ENCODE measurements around the gene CRIM1. TPM values are rescaled to one million over a fixed set of nuclear protein-coding genes. Genes with fewer than 3 reads are reported as not detected.

The CRIM1 gene
- total RNA-seq, 4 donors from 2014 or later, result 73.7 to 134 (median 80.7) TPM

DNA sequence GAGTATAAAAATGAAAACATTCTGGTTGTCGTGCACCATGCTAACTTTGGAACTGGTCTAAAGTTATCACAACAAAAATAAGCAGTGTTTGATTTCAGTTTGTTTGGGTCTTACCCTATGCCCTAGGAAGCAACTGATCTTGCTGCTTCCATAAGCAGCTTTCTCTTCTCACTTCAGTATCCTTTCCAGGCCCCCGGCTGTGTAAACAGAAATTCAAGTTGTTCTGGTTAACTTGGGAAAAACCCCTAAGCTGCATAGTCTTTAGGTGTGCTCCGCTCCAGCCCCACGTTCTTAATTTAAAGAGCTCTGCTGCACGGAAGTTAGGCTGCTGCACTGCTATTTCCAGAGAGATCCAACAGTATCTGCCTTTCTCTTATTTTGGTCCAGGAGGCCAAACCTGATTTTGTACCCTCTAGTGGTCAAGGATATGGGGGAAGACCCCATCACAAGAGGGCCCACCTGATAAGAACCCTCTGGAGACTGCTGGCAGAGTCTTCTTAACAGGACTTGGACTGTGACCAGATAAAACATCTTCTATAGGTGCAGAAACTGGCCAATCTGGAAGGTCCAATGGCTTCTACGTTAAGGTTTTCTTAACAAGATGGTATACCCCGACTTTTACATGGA is 173.3 kb downstream of the CRIM1 start:
- no peaks in the 10 kb centered on the region for H3K27me3 ChIP-seq
- intact Hi-C loops (cut with DNase I; ENCODE audit: low total_unique reads) (no loop called here), in situ Hi-C loops (cut with MboI; ENCODE audit: low pct_ligation_motif_present in 1 of 4, low pct_unique_long_range_greater_than_20kb in 1 of 4, low sequenced_read_pairs in 3 of 4) (no loop called here)
- H3K27ac ChIP-seq, result no peak overlapping the region
- TF ChIP-seq POLR2A (IDR thresholded peaks at IDR 0.05) (no peak), POLR2AphosphoS5 (IDR thresholded peaks at IDR 0.05) (no peak), EP300 (IDR thresholded peaks at IDR 0.05; ENCODE audit: low read depth) (no peak)
- TF ChIP-seq, protein P1, sequence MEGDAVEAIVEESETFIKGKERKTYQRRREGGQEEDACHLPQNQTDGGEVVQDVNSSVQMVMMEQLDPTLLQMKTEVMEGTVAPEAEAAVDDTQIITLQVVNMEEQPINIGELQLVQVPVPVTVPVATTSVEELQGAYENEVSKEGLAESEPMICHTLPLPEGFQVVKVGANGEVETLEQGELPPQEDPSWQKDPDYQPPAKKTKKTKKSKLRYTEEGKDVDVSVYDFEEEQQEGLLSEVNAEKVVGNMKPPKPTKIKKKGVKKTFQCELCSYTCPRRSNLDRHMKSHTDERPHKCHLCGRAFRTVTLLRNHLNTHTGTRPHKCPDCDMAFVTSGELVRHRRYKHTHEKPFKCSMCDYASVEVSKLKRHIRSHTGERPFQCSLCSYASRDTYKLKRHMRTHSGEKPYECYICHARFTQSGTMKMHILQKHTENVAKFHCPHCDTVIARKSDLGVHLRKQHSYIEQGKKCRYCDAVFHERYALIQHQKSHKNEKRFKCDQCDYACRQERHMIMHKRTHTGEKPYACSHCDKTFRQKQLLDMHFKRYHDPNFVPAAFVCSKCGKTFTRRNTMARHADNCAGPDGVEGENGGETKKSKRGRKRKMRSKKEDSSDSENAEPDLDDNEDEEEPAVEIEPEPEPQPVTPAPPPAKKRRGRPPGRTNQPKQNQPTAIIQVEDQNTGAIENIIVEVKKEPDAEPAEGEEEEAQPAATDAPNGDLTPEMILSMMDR (IDR thresholded peaks at IDR 0.05), result no peak
- no peak for DNase-seq
- no peak overlapping the region for H3K4me3 ChIP-seq
- no peaks in the 10 kb centered on the region for H3K36me3 ChIP-seq
- 89 to 92% methylated on average over 5 to 7 of the region's 7 CpGs for WGBS, 2 donors (ENCODE audit: low coverage in 1 of 2)
- no peaks in the 10 kb centered on the region for H3K4me1 ChIP-seq
- no peaks in the 10 kb centered on the region for H3K9me3 ChIP-seq

DNA sequence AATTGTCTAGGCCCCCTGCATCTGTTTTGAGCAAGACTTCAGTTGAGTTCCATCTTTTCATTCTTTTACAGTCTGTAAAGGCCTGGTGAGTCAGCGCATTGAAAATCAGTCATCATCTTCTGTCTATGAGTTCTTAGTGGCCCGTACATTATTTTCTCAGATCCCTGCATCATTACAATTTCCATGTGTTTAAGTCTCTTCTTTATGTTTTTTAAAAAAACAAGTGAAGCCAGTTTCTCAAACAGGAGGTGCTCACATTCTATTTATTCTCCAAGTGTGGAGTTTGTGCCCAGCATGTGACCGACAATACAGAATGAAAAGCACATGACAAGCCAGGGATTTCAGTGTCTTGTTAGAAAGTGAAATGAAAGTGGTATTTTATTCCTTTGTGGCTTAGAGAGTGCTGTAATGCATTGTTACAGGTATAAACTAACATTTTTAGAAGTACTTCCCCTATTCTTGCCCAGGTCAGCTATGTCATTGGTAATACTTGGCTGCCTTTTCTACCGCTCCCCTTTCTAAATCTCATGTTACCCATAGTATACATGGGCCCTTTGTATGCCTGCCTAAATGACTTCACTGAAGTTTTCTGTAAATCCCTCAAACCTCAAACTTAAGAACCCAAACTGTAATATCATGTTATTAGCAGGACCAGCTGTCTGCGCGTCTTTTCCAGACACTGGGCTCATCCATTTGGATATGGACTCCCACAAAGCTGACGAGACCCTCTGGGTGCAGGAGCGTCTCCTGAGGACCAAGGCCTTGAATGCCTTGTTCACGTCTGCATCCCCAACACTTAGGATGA is 174.8 kb downstream of the CRIM1 start:
- Histone ChIP-seq H3K27ac (no peak overlapping the region), H3K4me1 (no peaks in the 10 kb centered on the region)

DNA sequence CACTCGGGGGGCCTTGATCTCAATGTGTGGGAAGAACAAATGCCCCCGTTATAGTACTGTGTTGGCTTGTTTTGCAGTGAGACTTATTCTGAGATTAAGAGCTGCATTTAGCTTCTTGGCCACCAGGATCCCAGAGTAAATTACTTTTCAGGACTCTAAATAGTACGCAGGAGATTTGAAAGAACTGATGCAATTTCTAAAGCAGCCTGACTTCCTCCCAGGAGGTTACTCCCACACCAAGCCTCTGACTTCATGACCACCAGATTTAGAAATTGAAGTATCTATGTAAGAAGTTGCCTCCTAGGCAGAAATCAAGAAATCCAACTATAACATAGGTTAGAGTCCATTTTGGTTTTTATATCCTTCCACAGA is 175.4 kb downstream of the CRIM1 start:
- H3K9me3 ChIP-seq, result no peaks in the 10 kb centered on the region
- H3K27me3 ChIP-seq, result no peaks in the 10 kb centered on the region
- no peak overlapping the region for H3K27ac ChIP-seq
- in situ Hi-C loops (cut with MboI; ENCODE audit: low pct_ligation_motif_present in 1 of 4, low pct_unique_long_range_greater_than_20kb in 1 of 4, low sequenced_read_pairs in 3 of 4), result no loop called here
- TF ChIP-seq, protein P1 (IDR thresholded peaks at IDR 0.05), result peak in 1 of 5 experiments; percentile 11
- TF ChIP-seq EP300 (IDR thresholded peaks at IDR 0.05; ENCODE audit: low read depth), result no peak
- DNase-seq, result no peak
- H3K36me3 ChIP-seq, result no peaks in the 10 kb centered on the region
- no peak overlapping the region for H3K4me3 ChIP-seq
- H3K4me1 ChIP-seq, result no peaks in the 10 kb centered on the region
- intact Hi-C loops (cut with DNase I; ENCODE audit: low total_unique reads), result no loop called here
- 75% methylated on average over 3 of the region's 3 CpGs; no CpG with 5 or more reads in 1 of the 2 donors for WGBS, 2 donors (ENCODE audit: low coverage in 1 of 2)

More for the DNA sequence above, 174.8 kb downstream of the CRIM1 start:
- intact Hi-C loops (cut with DNase I; ENCODE audit: low total_unique reads), result no loop called here
- Histone ChIP-seq H3K4me3 (no peak overlapping the region), H3K27me3 (no peaks in the 10 kb centered on the region), H3K36me3 (no peaks in the 10 kb centered on the region), H3K9me3 (no peaks in the 10 kb centered on the region)
- TF ChIP-seq POLR2A (IDR thresholded peaks at IDR 0.05) (no peak), POLR2AphosphoS5 (IDR thresholded peaks at IDR 0.05) (no peak), EP300 (IDR thresholded peaks at IDR 0.05; ENCODE audit: low read depth) (no peak)
- TF ChIP-seq, protein P1 (IDR thresholded peaks at IDR 0.05), result no peak
- DNase-seq, result no peak
- in situ Hi-C loops (cut with MboI; ENCODE audit: low pct_ligation_motif_present in 1 of 4, low pct_unique_long_range_greater_than_20kb in 1 of 4, low sequenced_read_pairs in 3 of 4), result no loop called here
- WGBS, 2 donors (ENCODE audit: low coverage in 1 of 2), result 91 to 93% methylated on average over 4 to 9 of the region's 9 CpGs

DNA sequence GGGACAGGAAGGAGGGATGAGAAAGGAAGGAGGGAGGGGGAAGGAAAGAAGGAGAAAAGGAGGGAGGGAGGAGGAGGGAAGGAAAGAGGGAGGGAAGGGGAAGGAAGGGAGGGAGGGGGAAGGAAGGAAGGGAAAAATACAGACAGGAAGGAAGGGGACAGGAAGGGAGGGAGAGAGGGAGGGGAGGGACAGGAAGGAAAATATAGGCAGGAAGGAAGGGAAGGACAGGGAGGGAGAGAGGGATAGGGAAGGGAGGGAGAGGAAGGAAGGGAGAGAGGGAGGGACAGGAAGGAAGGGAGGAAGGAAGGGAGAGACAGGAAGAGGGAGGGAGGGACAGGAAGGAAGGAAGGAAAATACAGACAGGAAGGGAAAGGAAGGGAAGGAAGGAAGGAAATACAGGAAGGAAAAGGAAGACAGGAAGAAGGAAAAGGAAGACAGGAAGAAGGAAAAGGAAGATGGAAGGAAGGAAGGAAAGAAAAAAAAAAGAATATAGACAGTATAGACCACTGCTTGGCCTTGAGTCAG is 178.8 kb downstream of the CRIM1 start:
- no peaks in the 10 kb centered on the region for H3K4me1 ChIP-seq
- intact Hi-C loops (cut with DNase I; ENCODE audit: low total_unique reads), result no loop called here
- TF ChIP-seq POLR2AphosphoS5 (IDR thresholded peaks at IDR 0.05) (no peak), POLR2A (IDR thresholded peaks at IDR 0.05) (no peak), EP300 (IDR thresholded peaks at IDR 0.05; ENCODE audit: low read depth) (no peak)
- TF ChIP-seq, protein P1 (IDR thresholded peaks at IDR 0.05), result no peak
- H3K27me3 ChIP-seq, result no peaks in the 10 kb centered on the region
- H3K36me3 ChIP-seq, result no peaks in the 10 kb centered on the region
- H3K4me3 ChIP-seq, result no peak overlapping the region
- no peak for DNase-seq
- H3K9me3 ChIP-seq, result no peaks in the 10 kb centered on the region
- in situ Hi-C loops (cut with MboI; ENCODE audit: low pct_ligation_motif_present in 1 of 4, low pct_unique_long_range_greater_than_20kb in 1 of 4, low sequenced_read_pairs in 3 of 4), result no loop called here
- H3K27ac ChIP-seq, result no peak overlapping the region
